ENCODE results near the gene GDPD5.

The GDPD5 gene

GRCh38 chr11:75536786-75537641, 11.3 kb upstream of the GDPD5 start:
- no peak for DNase-seq

- no peak for DNase-seq
These were observed 9.3 kb upstream of the GDPD5 start for GRCh38 chr11:75535071-75535470.

GRCh38 chr11:75534259-75535069, 8.7 kb upstream of the GDPD5 start:
- no peak for DNase-seq

GRCh38 chr11:75533896-75534258, 8.1 kb upstream of the GDPD5 start:
- no peak for DNase-seq

- peak; percentile 60 for DNase-seq
These were observed 6.7 kb upstream of the GDPD5 start for GRCh38 chr11:75532200-75533048.

GRCh38 chr11:75531325-75531724, 5.6 kb upstream of the GDPD5 start:
- no peak for DNase-seq

GRCh38 chr11:75530577-75530976, 4.8 kb upstream of the GDPD5 start:
- no peak for DNase-seq

GRCh38 chr11:75527938-75528735, 2.4 kb upstream of the GDPD5 start:
- no peak for DNase-seq

- no peak for DNase-seq
These were observed 1.4 kb upstream of the GDPD5 start for GRCh38 chr11:75527130-75527529.

- no peak for DNase-seq
These were observed 426 bp upstream of the GDPD5 start for GRCh38 chr11:75526192-75526541.

- DNase-seq = no peak
These were observed 892 bp downstream of the GDPD5 start for GRCh38 chr11:75524665-75525432.

- DNase-seq = no peak
These were observed 1.7 kb downstream of the GDPD5 start for GRCh38 chr11:75523811-75524664.

GRCh38 chr11:75523189-75523588, 2.6 kb downstream of the GDPD5 start:
- no peak for DNase-seq

- no peak for DNase-seq
These were observed 3.3 kb downstream of the GDPD5 start for GRCh38 chr11:75522286-75523044.

- DNase-seq = no peak
These were observed 5.1 kb downstream of the GDPD5 start for GRCh38 chr11:75520688-75521087.

- DNase-seq = no peak
These were observed 6.7 kb downstream of the GDPD5 start for GRCh38 chr11:75518771-75519653.

GRCh38 chr11:75518204-75518549, 7.6 kb downstream of the GDPD5 start:
- no peak for DNase-seq

GRCh38 chr11:75516886-75517285, 8.9 kb downstream of the GDPD5 start:
- DNase-seq = no peak

- DNase-seq = no peak
These were observed 9.6 kb downstream of the GDPD5 start for GRCh38 chr11:75516140-75516539.

Measured in NCI-H526 treated with DMSO at 0.1 percent for 48 hours (cell line).